Measurements from ENCODE around the gene SLC3A2.

SLC3A2 gene

DNA sequence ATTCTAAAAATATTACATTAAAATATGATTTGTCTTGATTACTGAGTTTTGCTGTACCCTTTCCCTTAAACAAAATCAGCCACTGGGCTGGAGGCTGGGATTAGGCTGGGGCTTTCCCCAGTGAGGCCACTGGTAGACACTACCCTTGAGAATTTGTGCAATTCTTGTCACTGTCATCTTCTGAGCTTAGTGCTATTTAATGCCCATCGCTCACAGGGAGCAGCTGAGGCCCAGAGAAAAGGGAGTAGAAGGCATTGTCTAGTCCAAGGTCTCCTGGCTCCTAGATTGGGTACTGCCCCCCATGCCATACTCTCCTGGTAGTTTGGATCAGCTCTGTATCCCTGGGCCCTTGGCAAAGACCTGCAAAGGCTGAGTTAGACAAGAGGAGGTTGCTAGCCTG, 33.7 kb downstream of the SLC3A2 start:
- no peak overlapping the region for H3K4me3 ChIP-seq (ENCODE audit: low read depth, low read length)
- no peaks in the 10 kb centered on the region for H3K36me3 ChIP-seq (ENCODE audit: insufficient read depth, low read length)
- H3K4me1 ChIP-seq (ENCODE audit: control insufficient read depth, insufficient read depth, low read length, unreplicated experiment), result no peaks in the 10 kb centered on the region
- no peaks in the 10 kb centered on the region for H3K79me2 ChIP-seq (ENCODE audit: control insufficient read depth, insufficient read depth, low read length, unreplicated experiment)
- no peaks in the 10 kb centered on the region for H3K27me3 ChIP-seq (ENCODE audit: insufficient read depth, low read length)
- no peak overlapping the region for H3K27ac ChIP-seq (ENCODE audit: low read depth, low read length)
- no peak overlapping the region for H2AFZ ChIP-seq (ENCODE audit: low read length, unreplicated experiment)

DNA sequence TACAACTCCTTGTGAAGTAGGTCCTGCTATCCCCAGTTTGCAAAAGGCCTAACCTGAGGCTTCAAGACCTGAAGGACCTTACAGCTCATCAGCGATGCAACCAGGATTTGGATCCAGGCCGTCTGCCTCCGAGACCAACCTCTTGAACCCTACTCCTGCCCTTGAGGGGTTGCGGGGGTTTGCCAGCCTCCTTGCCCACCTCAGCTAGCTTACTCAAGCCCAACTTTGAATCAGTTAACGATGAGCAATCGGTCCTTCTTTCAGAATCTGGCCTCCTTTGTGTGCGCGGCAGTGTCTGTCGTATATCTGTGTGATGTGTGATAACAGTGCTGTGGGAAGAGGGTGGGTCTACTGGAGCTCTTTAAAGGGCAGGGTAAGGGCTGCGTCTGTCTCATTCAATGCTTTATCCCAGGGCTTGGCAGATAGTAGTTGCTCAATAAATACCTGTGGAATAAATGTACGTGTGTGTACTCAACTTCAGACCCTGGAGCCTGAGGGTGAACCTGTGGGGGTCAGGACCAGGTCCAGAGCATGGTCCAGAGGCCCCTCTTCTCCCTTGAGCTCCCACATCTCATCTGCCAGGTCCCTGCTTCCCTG, 37.3 kb downstream of the SLC3A2 start:
- Histone ChIP-seq H2AFZ (ENCODE audit: low read length, unreplicated experiment) (no peak overlapping the region), H3K79me2 (ENCODE audit: control insufficient read depth, insufficient read depth, low read length, unreplicated experiment) (no peaks in the 10 kb centered on the region), H3K27ac (ENCODE audit: low read depth, low read length) (no peak overlapping the region), H3K27me3 (ENCODE audit: insufficient read depth, low read length) (peaks cover 13% of the 10 kb centered on the region), H3K4me1 (ENCODE audit: control insufficient read depth, insufficient read depth, low read length, unreplicated experiment) (peaks cover 10% of the 10 kb centered on the region), H3K4me3 (ENCODE audit: low read depth, low read length) (no peak overlapping the region), H3K36me3 (ENCODE audit: insufficient read depth, low read length) (no peaks in the 10 kb centered on the region)

DNA sequence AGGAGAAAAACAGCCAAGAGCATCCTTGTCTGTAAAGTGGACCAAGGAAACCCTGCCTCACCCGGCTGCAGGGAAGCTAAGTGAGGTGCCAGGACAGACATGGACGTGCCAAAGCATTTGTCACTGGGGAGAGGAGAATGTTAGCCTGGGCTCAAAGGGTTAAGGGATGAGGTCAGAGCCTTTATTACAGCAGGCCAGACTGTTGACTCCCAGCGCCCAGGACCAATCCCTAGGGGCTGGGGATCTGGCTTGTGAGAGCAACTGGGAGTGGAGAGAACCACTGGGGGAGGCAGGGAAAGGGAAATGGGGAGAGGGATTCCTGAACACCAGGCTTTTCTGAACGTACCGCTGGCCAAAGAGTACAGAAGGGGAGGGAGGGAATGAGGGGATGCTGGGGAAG, 37.8 kb downstream of the SLC3A2 start:
- Histone ChIP-seq H3K27ac (ENCODE audit: low read depth, low read length) (no peak overlapping the region), H3K79me2 (ENCODE audit: control insufficient read depth, insufficient read depth, low read length, unreplicated experiment) (no peaks in the 10 kb centered on the region), H3K4me3 (ENCODE audit: low read depth, low read length) (no peak overlapping the region), H3K36me3 (ENCODE audit: insufficient read depth, low read length) (no peaks in the 10 kb centered on the region), H3K27me3 (ENCODE audit: insufficient read depth, low read length) (peaks cover 17% of the 10 kb centered on the region), H3K4me1 (ENCODE audit: control insufficient read depth, insufficient read depth, low read length, unreplicated experiment) (peaks cover 12% of the 10 kb centered on the region), H2AFZ (ENCODE audit: low read length, unreplicated experiment) (no peak overlapping the region)

DNA sequence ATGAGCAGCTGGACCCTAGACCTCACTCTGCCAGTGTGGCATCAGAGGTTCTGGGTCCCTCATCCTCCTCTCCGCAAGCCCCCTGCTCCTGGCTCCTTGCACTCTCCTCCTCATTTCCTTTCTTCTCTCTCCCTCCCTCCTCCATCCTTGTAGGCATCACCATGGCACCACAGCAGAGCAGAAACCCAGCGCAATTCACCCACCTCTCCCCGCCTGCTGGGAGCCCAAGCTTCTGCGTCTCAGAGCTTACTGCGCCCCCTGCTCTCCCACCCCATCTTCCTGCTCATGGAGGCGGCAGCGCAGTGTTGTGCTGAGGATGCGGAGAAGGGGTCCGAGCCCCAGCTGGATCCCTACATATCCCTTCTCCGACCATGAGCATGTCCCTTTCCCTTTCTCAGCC, 38.8 kb downstream of the SLC3A2 start:
- peaks cover 18% of the 10 kb centered on the region for H3K4me1 ChIP-seq (ENCODE audit: control insufficient read depth, insufficient read depth, low read length, unreplicated experiment)
- no peaks in the 10 kb centered on the region for H3K79me2 ChIP-seq (ENCODE audit: control insufficient read depth, insufficient read depth, low read length, unreplicated experiment)
- no peaks in the 10 kb centered on the region for H3K36me3 ChIP-seq (ENCODE audit: insufficient read depth, low read length)
- no peak overlapping the region for H3K4me3 ChIP-seq (ENCODE audit: low read depth, low read length)
- no peak overlapping the region for H3K27ac ChIP-seq (ENCODE audit: low read depth, low read length)
- H3K27me3 ChIP-seq (ENCODE audit: insufficient read depth, low read length), result peaks cover 23% of the 10 kb centered on the region
- no peak overlapping the region for H2AFZ ChIP-seq (ENCODE audit: low read length, unreplicated experiment)

DNA sequence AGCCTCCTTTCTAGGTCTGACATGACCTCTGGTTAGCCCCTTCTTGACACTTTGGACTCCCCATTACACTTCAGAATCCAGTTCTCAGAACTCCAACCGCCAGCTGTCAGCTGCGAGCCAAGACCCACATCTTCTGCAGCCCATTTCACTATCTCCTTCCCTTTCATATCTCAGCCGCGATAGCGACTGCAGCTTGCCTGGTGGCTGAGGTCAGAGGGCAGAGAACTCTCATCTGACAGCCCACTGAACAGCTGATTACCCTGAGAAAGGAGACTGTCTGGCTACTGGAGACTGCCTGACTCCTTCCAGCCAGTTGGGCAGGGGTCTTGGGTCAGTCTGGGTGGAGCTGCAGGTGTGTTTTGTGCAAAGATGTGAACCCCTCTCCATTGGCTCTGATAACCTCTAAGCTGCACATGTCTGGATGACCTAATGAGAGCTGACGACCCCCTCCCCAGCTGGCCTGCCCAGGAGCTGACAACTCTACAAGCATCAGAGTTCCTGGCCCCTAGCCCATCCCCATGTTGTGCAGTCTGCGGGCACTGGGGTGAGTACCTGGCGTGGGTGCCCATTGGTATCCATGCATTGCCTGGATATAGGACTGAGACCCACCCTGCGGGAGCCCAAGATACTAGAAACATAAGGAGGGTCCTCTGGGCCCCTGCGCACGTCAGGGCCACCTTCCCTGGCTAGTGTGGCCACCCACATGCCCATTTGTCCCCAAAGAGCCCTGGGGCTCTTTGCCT, 39.4 kb downstream of the SLC3A2 start:
- Histone ChIP-seq H3K4me3 (ENCODE audit: low read depth, low read length) (no peak overlapping the region), H3K27ac (ENCODE audit: low read depth, low read length) (no peak overlapping the region), H3K36me3 (ENCODE audit: insufficient read depth, low read length) (no peaks in the 10 kb centered on the region), H2AFZ (ENCODE audit: low read length, unreplicated experiment) (no peak overlapping the region), H3K4me1 (ENCODE audit: control insufficient read depth, insufficient read depth, low read length, unreplicated experiment) (peaks cover 18% of the 10 kb centered on the region), H3K27me3 (ENCODE audit: insufficient read depth, low read length) (peaks cover 23% of the 10 kb centered on the region), H3K79me2 (ENCODE audit: control insufficient read depth, insufficient read depth, low read length, unreplicated experiment) (no peaks in the 10 kb centered on the region)

DNA sequence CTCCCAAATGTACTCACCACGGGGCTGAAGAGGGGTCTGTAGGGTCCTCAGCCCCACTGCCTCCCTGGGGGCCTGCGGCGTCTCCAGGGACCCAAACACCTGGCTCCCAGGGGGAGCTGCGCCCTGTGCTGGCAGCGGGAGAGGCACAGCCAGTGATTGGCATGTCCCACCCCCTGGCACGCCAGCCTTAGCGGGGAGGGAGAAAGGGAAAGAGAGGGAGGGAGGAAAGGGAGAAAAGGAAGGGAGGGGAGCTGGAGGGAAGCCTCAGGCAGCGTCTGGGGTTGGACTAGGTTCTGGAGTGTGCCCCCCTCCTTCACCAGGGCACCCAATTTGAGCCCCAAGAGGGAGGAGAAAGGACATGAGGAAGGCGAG, 40.5 kb downstream of the SLC3A2 start, which contains the start of gene CHRM1:
Gene CHRM1 (minus strand): TSS at position 163 of the 372 bp plus-strand sequence. CDS start 10,263 bp downstream, outside the sequence.
- H3K4me1 ChIP-seq (ENCODE audit: control insufficient read depth, insufficient read depth, low read length, unreplicated experiment), result peaks cover 22% of the 10 kb centered on the region
- H2AFZ ChIP-seq (ENCODE audit: low read length, unreplicated experiment), result no peak within 1 kb of the TSS
- H3K27me3 ChIP-seq (ENCODE audit: insufficient read depth, low read length), result peaks cover 34% of the 10 kb centered on the region
- H3K4me3 ChIP-seq (ENCODE audit: low read depth, low read length), result no peak within 1 kb of the TSS
- H3K27ac ChIP-seq (ENCODE audit: low read depth, low read length), result no peak within 1 kb of the TSS
- H3K79me2 ChIP-seq (ENCODE audit: control insufficient read depth, insufficient read depth, low read length, unreplicated experiment), result no peaks in the 10 kb centered on the region
- H3K36me3 ChIP-seq (ENCODE audit: insufficient read depth, low read length), result no peaks in the 10 kb centered on the region

DNA sequence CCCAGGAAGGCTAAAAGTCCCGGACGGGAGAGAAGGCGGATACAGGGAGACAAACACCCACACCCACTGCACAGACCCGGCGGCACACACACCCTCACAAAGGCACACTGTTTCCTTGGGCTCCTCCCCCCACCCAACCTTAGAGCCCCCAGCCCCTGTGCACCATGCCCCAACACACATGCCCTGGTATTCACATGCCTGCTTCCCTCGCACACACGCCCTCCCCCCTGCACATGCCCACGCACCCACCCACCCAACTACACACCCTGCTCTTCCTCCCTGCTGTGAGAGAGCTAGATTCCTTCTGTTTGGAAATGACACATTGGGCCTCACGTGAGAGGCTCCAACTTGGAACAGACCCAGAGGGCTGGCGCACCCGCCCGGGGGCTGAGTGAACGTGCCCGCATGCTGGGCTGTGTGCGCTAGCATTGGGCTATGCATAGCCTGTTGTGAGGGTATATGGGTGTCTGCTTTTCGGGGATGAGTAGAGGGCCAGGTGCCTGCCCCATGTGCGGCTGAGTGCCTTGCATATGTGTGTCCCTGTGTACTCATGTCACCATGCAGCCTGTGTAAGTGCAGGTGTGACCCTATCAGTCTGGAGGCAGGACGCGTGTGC, 41.0 kb downstream of the SLC3A2 start:
- Histone ChIP-seq H3K79me2 (ENCODE audit: control insufficient read depth, insufficient read depth, low read length, unreplicated experiment) (no peaks in the 10 kb centered on the region), H3K4me3 (ENCODE audit: low read depth, low read length) (no peak overlapping the region), H2AFZ (ENCODE audit: low read length, unreplicated experiment) (no peak overlapping the region), H3K4me1 (ENCODE audit: control insufficient read depth, insufficient read depth, low read length, unreplicated experiment) (peaks cover 22% of the 10 kb centered on the region), H3K27me3 (ENCODE audit: insufficient read depth, low read length) (peaks cover 39% of the 10 kb centered on the region), H3K36me3 (ENCODE audit: insufficient read depth, low read length) (no peaks in the 10 kb centered on the region), H3K27ac (ENCODE audit: low read depth, low read length) (no peak overlapping the region)

DNA sequence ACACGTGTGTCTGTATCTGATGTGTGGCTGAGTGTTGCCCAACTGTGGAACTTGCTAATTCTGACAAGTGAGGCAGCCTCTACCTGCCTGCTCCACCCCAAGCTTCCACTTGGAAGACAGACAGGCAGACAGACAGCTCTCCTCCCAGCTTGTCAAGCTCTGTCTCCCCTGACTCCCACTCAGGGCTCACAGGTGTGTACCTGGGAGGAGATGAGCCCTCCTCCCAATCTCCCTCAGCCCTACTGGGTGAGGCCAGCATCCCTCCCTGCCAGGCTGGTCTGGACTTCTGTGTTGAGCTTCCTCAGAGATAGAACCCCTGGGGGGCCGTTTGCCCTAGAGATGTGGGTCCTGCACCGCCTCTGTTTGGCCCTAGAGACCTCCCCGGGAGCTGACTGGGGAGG, 41.5 kb downstream of the SLC3A2 start:
- H3K79me2 ChIP-seq (ENCODE audit: control insufficient read depth, insufficient read depth, low read length, unreplicated experiment), result no peaks in the 10 kb centered on the region
- H3K4me1 ChIP-seq (ENCODE audit: control insufficient read depth, insufficient read depth, low read length, unreplicated experiment), result peaks cover 22% of the 10 kb centered on the region
- H3K36me3 ChIP-seq (ENCODE audit: insufficient read depth, low read length), result no peaks in the 10 kb centered on the region
- no peak overlapping the region for H3K27ac ChIP-seq (ENCODE audit: low read depth, low read length)
- no peak overlapping the region for H2AFZ ChIP-seq (ENCODE audit: low read length, unreplicated experiment)
- H3K27me3 ChIP-seq (ENCODE audit: insufficient read depth, low read length), result peaks cover 44% of the 10 kb centered on the region
- no peak overlapping the region for H3K4me3 ChIP-seq (ENCODE audit: low read depth, low read length)

DNA sequence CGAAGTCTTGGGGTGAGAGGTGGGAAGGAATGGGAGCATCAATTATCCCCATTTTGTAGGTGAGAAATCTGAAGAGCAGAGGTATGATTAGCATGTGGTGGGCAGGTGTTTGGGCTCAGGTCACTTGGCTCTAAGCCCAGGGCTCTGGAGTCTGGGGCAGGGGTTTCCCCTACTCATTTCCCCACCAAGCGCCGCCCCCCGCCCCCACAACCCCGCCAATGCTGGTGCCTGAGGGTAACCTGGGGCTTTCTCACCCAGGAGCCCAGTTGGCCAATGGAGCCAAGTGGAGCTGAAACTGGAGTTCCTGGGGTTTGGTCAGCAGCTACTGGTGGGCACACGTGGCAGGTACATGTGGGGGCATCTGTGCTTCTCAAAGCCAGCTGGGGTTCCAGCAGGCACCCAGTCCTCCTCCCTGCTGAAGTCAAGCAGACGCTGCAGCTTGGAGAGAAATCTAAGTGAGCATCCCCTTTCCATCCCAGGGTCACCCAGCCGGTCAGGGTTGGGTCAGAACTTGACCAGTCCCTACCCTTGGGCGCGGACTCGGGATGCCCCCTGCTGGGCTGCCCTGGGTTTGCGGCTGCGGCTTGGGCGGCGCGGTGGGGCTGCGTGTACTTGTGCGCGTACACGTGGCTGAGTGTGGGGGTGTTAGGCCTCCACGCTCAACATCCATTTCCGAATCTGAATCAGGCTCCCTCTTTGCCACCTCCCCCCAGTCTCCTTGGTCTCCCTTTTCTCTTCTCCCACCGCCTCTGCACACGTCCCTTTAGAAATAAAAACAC, 42.1 kb downstream of the SLC3A2 start:
- Histone ChIP-seq H3K36me3 (ENCODE audit: insufficient read depth, low read length) (no peaks in the 10 kb centered on the region), H3K4me3 (ENCODE audit: low read depth, low read length) (0 out of 2 replicates have a peak overlapping the region, but pooled peaks have one; percentile 65), H3K4me1 (ENCODE audit: control insufficient read depth, insufficient read depth, low read length, unreplicated experiment) (peaks cover 22% of the 10 kb centered on the region), H3K27me3 (ENCODE audit: insufficient read depth, low read length) (peaks cover 51% of the 10 kb centered on the region), H2AFZ (ENCODE audit: low read length, unreplicated experiment) (no peak overlapping the region), H3K79me2 (ENCODE audit: control insufficient read depth, insufficient read depth, low read length, unreplicated experiment) (no peaks in the 10 kb centered on the region), H3K27ac (ENCODE audit: low read depth, low read length) (no peak overlapping the region)

DNA sequence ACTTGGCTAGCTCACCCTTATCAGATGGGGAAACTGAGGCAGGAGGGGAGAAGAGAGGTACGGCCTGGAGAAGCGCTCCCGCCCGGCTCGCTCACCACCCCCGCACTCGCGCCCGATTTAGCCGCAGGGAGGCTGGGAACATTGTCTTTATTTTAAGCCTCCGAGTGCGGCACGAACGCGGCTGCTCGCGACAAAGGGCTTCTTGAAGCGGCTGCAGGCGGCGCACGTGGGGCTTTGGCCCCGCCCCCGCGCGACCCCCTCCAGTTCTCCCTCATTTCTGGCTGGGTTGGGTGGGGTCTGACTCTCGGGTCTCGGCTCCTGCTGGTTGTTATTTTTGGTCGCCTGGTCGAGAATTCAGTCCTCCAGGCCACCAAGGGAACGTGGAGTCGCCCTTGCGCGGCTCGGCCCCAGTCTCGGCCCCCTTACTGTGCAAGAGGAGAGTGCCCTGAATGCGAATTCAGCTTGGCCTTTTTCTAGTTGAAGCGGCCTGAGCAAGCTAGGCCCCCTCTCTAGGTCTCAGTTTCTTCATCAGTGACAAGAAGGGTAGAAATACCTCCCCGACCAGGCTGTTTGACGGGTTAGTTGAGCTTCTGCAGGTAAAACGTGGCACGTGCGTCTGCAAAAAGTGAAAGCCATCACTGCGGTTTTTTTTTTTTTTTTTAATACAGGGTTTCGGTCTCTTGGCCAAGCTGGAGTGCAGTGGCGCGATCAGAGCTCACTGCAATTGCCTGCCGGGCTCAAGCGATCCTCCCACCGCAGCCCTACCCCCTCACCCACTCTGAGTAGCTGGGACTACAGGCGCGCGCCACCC, 43.1 kb downstream of the SLC3A2 start:
- no peak overlapping the region for H3K27ac ChIP-seq (ENCODE audit: low read depth, low read length)
- H3K4me3 ChIP-seq (ENCODE audit: low read depth, low read length), result peak overlapping the region; percentile 65
- H2AFZ ChIP-seq (ENCODE audit: low read length, unreplicated experiment), result peak overlapping the region; percentile 57
- no peaks in the 10 kb centered on the region for H3K36me3 ChIP-seq (ENCODE audit: insufficient read depth, low read length)
- peaks cover 22% of the 10 kb centered on the region for H3K4me1 ChIP-seq (ENCODE audit: control insufficient read depth, insufficient read depth, low read length, unreplicated experiment)
- no peaks in the 10 kb centered on the region for H3K79me2 ChIP-seq (ENCODE audit: control insufficient read depth, insufficient read depth, low read length, unreplicated experiment)
- H3K27me3 ChIP-seq (ENCODE audit: insufficient read depth, low read length), result peaks cover 60% of the 10 kb centered on the region
